H1 (cell line): ENCODE measurements around the gene B3GALT5. TPM values are rescaled to one million over a fixed set of nuclear protein-coding genes. Genes with fewer than 3 reads are reported as not detected.

Experiments
- RNF2 ChIP-seq: fragments of 200-900, 300-1000 bp; sonication (generic); IDR thresholded peaks from 2 replicates; pipeline ENCODE4 v1.7.1; 2016; ENCODE audit warnings: borderline replicate concordance, low read depth, mild to moderate bottlenecking, antibody characterized with exemption, low read length; ENCODE audit not compliant: poor library complexity, severe bottlenecking; ENCODE audit errors: missing control alignments
- polyA plus RNA-seq, 7 experiments: library from polyadenylated mRNA; depleted of rRNA in 3 of 7; stranded (reverse) in 5 of 7; unstranded in 2 of 7; fragments of >200 nt in 5 of 7; fragments of 200-250 nt in 2 of 7; gene quantifications; 1 replicate in 5 of 7; 2 replicates in 1 of 7; 4 replicates in 1 of 7; pipeline versions ENCODE4 v1.2.1 to v1.2.3, GENCODE V29; 2011 to 2013; ENCODE audit warnings: missing spikeins in 2 of 7, mixed read lengths in 2 of 7
- total RNA-seq: library from RNA; stranded (reverse); fragmentation: NEBNext Ultra II Directional; extraction: Animal tissue kit (Norgen Biotek cat#: 25700); gene quantifications from 2 replicates; pipeline ENCODE4 v1.2.1, GENCODE V29; 2021

Gene B3GALT5
- total and polyA plus RNA-seq, 2 of the 8 experiments (the other 6 are each of a cell fraction or from before 2014, with no cell fraction given): 11.9 to 25.1 TPM

DNA sequence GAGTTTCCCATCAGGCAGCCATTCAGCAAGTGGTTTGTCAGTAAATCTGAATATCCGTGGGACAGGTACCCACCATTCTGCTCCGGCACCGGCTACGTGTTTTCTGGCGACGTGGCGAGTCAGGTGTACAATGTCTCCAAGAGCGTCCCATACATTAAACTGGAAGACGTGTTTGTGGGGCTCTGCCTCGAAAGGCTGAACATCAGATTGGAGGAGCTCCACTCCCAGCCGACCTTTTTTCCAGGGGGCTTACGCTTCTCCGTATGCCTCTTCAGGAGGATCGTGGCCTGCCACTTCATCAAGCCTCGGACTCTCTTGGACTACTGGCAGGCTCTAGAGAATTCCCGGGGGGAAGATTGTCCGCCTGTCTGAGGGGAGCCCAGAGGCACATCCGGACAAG lies 48.4 kb downstream of the B3GALT5 start (continued):
- no peak for TF ChIP-seq RNF2
- TF ChIP-seq, all 59 proteins: peak for 0
